ENCODE data around the gene IGFL1.
"Not testable (repeated sequence)": the region's sequence is repeated elsewhere in the genome, so short reads cannot be mapped to it uniquely, and the experiment has no call there.

The IGFL1 gene

DNA sequence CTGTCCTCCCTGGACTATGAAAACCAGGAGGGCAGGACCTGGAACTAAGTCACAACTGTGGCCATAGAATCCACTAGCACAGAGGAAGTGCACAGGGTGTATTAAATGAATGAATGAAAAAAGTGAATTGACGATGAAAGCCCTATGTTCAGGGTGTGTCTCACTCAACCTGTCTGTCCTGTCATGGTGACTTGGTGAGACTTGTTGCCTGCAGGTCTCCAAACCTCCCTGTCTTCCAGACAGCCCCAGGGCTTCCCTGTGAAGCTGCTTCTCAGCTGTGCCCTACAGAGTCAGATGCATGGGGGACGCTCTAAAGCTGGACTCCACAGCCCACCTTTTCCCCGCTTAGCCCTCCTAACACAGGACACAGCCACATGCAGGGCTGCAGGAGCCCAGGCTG, 4.8 kb upstream of the IGFL1 start:
- DNase-seq (ENCODE audit: low spot score), result no peak

DNA sequence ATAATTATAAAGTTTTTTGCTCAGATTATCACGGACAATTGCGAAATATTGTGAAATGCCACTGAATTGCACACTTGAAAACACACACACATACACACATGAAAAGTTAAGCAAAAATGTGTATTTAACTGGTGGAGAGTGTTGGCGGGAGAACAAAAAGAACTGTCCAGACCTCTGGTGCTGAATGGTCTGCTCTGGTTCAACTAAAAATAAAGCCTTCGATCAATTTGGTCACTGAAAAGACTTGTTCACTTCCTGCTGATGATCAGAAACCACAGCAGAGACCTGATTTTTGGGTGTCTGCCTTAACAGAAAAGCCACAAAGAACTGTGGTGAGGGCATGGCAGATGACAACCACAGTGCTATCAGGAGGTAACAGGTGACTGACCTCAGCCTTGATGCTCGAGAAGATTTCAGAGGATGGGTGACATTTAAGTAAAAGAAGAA, 4.0 kb upstream of the IGFL1 start:
- DNase-seq (ENCODE audit: low spot score), result no peak

DNA sequence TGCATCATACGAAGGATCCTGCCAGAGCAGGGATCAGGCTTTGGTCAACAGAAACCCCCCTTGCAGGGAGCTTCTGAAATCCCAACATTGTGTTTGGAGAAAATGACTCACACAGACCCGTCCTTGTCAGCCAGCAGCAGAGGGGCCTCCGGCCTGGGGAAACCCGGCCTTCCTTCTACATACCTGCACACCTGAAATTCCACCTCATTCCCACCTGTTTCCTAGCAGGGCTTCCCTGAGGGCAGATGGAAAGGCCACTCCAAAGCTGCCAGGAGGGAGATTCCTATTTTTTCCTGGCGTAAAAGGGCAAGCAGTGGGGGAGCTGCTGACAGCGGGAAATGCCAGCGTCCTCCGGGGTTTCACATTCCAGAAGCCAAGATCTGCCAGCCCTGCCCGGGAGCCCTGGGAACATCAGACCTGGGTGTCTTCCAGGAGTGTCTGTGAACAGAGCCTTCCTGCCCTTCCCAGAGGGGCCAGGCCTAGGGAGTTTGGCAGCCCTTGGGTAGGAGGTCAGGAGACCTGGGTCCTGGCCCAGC, 3.0 kb upstream of the IGFL1 start:
- peak; percentile 37 for DNase-seq (ENCODE audit: low spot score)

DNA sequence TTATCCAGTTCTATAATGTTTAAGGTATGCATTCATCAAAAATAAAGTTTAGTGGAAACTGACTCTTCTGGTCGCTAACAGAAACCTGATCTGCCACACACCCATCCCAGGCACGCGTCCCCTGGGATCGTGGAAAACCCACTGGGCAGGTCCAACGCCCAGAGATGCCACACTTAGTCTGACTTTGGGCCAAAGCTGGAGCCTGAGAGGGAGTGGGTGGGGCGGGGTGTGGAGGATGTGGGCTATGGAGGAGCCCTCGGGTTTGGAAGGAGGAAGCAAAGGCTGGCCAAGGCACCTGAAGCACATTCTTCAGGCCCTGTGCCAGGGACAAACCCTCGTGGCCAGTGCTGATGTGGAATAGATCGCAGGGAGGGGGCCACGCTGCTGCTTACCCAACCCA, 2.5 kb downstream of the IGFL1 start:
- DNase-seq (ENCODE audit: low spot score), result no peak

DNA sequence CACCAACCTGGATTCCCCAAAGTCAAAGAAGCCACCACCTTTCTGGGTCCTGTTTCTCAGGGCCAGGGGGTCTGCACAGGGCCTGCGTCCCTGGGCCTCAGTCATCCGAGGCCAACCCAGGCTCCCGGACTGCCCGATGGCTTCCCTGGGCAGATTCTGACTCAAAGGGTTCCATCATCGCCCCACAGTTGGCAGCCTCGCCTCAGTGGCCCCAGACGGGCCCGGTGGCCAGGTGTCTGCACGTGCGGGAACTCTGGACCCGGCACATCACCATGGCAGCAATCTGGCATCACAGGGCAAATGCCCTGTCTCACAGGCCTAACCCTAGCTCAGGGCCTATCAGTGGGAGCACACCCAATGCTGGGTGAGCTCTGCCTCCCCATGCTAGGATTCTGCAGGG, 2.9 kb downstream of the IGFL1 start:
- no peak for DNase-seq (ENCODE audit: low spot score)

DNA sequence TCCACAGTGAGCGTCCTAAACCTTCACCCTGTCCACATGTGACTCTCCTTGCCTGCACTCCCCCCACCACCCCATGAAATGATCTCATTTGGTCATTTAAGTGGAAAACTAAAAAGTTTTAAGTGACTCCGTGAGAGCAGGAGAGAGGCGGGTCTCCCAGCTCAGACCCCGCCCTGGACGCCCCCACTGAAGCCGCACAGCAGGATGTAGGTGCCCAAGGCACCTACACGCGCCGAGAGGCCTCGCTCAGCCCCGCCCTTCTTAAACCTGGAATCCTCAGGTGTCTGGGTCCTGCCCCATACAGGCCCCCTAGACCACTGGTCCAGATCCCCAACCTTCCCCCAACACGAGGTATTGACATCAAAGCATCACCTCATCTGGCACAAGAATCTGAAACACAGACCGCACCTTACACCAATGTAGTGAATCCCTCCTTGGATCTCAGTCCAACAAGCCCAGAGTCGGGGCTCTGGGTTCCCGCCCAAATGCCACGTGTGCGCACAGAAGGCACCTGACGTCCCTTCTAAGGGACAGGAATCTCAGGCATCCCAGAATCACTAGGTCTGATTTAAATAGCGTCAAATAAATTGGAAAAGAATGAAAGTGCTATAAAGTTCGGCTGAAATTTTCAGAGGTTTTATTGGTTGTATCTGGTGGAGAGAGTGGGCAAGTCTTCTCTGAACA, 3.5 kb downstream of the IGFL1 start:
- no peak for DNase-seq (ENCODE audit: low spot score)

DNA sequence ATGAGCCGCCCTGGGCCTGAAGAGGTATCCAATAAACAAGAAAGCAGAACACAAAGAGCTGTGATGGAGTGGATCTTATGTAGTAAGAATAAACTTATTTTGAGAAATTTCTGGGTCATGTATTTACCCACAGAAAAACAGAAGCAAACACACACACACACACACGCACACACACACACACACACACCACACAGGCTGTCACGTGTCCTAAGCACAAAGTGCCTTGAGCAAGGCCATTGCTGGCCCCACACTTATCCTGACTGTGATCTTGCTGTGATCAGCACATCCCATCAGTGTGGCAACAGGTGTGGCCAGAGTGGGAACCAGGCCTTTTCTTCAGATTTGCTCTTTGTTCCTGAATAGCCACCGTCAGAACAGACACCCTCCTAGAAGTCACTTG, 4.3 kb downstream of the IGFL1 start:
- DNase-seq (ENCODE audit: low spot score), result not testable (repeated sequence)

DNA sequence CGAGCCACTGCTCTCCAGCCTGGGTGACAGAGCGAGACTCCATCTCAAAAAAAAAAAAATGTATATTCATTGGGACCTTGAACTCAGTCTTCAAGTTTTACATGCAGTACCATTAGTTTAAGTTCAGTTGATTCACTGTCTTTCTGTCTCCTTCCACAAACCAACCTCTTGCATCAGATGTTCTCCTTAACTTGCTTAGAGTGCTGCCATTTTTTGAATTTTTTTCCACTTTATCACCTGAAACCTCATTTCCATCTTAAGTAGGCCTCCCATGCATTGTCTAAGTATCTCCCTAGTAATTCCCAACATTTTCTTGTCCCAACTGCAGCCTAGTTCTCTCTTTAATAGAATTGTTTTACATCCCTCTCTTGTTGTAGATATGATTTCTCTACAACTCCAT, 8.6 kb downstream of the IGFL1 start:
- not testable (repeated sequence) for DNase-seq (ENCODE audit: low spot score)

DNA sequence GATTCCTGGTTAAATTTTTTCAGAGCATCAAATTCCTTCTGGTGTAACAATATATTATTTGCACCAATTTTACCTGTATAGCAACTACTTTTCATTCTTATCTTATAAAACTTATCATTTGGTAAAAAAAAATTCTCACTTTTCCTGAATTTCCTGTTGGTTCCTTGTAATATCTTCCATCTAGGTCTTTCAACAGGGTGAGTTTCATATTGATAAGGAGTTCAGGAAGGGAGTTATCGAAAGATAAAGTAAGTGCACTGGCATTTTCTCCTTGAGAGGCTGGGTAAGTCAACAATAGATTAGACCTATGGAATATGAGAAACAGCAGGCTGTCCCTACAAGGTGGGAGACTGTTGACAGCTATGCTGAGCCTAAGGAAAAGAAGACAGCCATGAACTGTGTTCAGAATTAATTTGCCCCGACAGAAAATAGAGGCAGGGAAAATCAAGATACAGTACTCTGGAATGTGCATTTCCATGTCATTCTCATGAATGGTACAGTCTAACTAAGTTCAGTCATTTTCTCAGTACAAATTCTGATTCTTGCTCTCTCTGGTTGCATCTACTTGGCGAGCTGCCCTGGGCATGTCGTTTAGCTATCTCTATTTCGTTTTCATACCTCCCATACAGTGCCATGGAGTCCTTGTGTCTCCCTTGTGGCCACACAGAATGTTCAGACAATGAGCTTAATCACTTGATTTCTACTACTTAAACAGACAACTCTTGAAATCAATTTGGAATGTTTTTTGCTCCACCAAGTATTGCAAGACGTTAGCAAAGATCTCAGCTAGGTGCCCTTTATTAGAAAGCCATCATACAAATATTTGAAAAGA, 9.9 kb downstream of the IGFL1 start:
- no peak for DNase-seq (ENCODE audit: low spot score)

DNA sequence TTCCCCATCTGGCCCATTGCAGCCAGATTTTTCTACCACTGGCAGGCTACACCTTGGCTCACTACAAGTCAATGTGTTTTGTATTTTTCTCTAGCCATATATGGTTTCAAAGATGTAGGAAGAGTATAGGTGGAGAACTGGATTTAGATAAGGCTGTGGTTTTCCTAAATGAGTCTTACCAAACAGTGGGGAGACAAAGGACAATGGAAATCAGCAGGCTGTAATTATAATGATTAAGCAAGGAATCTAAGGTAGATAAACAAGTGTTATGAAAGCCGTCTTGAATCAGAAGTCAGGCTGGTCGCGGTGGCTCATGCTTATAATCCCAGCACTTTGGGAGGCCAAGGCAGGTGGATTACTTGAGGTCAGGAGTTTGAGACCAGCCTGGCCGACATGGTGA, 11.2 kb downstream of the IGFL1 start:
- DNase-seq (ENCODE audit: low spot score), result no peak

DNA sequence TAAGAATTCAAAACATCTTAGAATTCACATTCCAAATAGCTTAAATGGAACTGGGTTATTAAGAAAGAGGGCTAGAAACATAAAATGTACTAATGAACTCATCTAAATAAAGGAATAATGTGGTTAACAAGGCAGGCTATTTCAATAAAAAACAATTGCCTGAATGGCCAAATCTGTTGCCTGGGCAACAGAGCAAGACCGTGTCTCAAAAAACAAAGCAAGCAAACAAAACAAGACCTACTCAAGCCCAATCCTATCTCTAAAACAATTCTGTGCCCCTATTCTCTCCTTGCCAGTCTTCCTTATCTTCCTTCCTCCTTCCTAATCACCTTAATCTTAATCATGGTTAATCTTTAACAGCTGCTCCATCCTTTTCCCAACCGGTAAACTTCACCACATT, 12.1 kb downstream of the IGFL1 start:
- no peak for DNase-seq (ENCODE audit: low spot score)

DNA sequence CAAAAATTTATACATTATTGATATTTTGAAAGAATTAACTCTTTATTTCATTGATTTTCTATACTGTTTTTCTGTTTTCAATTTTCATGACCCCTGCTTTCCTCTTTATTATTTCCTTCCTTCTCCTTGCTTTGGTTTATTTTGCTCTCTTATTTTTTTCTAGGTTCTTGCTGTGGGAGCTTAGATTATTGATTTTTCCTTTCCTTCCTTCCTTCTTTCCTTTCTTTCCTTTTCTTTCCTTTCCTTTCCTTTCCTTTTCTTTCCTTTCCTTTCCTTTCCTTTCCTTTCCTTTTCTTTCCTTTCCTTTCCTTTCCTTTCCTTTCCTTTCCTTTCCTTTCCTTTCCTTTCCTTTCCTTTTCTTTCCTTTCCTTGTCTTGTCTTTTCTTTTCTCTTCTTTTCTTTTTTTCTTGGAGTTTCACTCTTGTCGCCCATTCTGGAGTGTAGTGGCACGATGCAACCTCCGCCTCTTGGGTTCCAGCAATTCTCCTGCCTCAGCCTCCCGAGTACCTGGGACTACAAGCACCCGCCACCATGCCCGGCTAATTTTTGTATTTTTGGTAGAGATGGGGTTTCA, 13.6 kb downstream of the IGFL1 start:
- not testable (repeated sequence) for DNase-seq (ENCODE audit: low spot score)

DNA sequence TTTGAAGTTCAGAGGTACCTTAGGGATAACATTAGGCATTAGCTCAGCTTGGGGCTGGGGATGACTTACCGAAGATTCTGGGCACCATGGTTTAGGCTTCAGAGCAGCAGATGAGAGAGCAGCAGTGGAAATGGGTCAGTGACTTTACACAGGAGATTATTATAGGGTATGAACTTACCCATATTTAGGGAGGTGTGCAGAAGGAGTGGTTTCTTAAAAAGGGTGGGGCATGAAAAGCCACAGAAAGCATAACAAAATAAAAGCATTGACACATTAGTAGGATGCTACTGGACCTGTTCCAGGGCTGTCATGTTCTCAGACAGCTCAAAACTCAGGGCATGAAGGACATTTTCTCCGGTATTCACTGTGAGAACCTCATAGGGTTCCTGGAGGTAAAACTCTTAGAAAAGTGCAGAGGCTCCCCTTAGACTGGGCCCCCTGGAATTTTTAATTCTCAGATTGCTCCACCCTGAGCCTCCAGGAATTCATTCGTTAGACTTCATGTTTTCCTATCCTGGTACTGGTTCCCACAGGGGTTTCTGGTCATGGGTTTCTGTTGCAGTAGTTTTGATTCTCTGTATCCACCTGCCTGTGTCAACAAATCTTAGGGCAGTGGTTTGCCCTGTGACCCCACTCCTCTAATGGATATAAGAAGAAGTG, 20.7 kb downstream of the IGFL1 start:
- peak; percentile 31 for DNase-seq (ENCODE audit: low spot score)

DNA sequence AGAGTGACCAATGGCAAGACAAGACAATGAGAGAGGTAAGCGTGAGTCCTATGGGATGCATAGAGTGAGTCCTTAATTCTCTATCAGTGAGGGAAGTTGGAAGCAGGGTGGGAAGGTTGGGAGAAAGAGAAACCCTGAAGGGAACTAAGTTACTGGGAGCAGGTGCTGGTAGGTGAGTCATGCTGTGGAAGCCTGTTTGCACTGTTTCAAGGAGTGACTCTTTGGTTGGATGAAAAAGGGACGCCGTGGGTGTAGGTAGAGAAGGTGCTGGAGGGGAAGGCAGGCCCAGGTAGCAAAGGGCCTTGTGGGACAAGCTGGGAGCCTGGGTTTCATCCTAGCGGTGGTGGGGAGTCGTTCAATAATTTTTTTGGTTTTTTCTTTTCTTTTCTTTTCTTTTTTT, 21.9 kb downstream of the IGFL1 start:
- peak; percentile 69 for DNase-seq (ENCODE audit: low spot score)

DNA sequence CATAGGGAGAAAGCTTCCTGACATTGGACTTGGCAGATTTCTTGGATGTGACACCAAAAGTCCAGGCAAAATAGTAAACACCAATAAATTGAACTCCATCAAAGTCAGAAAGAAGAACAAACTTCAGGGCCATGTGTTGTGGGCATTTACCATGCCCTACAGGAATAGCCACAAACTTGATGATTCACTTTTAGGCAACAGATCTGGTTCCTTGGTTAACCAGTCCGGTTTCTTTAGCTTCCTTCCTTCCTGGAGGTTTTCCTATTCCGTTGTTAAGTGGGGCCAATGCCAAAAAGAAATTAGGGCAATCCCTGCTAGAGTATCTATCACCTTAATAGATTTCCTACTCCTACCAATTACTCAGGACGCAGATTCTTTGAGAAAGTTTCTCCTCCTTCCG, 25.2 kb downstream of the IGFL1 start:
- no peak for DNase-seq (ENCODE audit: low spot score)

DNA sequence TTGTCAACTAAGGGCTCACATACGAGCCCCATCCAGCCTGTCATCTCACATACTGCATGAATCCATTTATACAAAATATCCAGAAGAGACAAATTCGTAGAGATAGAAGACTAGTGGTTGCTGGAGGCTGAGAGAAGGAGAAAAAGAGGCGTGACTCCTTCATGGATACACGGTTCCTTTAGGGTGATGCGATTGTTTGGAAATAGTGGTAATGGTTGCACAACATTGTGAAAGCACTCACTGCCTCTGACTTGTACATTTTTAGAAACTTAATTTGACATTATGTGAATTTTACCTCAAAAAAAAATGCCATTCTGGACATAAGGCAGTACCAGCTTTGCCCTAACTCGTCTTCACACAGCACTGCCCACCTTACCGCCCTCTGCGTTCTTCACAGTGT, 27.3 kb downstream of the IGFL1 start:
- DNase-seq (ENCODE audit: low spot score), result no peak

DNA sequence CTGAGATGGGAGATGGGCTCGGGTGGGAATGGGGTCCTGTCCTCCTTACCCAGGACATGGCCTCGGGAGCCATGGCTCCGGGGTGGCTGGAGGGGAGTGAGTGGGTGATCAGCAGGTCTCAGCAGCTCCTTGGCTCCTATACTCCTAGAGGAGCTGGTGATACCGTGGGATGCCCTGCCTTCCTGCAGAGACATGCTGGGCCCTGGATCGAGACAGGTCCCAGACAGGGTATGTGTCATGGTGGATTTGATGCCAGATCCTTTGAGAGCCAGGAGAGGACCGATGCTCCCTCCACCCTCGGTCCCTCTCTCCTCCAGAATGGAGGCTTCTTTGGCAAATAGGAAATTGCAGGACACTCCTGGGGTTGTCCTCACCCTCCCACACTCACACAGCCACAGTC, 32.0 kb downstream of the IGFL1 start:
- not testable (repeated sequence) for DNase-seq (ENCODE audit: low spot score)

DNA sequence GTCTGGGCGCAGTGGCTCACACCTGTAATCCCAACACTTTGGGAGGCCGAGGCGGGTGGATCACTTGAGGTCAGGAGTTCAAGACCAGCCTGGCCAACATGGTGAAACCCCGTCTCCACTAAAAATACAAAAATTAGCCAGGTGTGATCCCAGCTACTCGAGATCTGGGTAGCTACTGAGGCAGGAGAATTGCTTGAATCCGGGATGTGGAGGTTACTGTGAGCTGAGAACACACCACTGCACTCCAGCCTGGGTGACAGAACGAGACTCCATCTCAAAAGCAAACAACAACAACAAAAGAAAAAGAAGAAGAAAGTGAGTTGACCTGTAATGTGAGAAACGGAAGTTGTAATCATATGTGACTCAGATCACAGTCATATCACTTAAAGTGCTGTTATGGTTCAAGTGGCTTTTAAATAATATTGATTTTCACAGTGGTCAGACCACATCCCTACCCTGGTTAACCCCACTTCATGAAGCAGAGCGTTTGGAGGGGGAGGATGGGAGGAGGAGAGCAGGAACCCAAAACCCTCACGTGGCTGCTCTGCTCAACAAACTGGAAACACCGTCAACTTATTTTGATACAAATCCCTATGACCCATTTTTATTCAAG, 33.2 kb downstream of the IGFL1 start:
- peak; percentile 99 for DNase-seq (ENCODE audit: low spot score)

DNA sequence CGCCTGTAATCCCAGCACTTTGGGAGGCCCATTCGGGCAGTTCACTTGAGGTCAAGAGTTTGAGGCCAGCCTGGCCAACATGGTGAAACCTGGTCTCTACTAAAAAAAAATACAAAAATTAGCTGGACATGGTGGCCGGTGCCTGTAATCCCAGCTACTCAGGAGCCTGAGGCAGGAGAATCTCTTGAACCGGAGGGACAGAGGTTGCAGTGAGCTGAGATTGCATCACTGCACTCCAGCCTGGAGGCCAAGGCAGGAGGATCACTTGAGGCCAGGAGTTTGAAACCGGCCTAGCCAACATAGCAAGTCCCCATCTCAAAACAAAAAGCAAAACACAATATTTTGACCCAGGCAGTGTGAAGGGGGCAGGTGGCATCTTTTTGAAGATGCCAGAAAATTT, 35.3 kb downstream of the IGFL1 start:
- DNase-seq (ENCODE audit: low spot score), result not testable (repeated sequence)

DNA sequence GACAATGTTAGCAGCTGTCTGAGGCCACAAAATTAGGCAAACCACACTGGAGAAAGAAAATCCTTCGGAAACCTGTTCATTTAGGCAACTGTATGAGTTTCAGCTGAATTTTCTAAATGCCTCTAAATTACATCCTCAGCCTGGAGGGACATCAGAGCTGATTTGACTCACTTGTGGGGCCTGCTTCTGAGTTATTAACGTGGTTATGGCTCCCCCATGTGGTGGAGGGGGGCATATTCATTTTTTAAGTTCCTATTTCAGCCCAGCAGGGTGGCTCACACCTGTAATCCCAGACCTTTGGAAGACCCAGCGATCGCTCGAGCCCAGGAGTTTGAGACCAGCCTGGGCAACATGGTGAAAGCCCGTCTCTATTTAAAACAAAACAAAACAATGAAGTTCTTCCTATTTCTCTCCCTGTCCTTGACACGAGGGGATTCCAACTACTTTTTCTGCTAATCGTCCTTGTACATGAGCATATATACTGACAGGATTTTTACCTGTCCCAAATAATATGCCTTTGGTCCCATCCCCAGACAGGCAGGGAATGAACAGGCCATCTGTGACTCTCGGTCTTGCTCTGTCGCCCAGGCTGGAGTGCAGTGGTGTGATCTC, 35.8 kb downstream of the IGFL1 start:
- DNase-seq (ENCODE audit: low spot score), result peak; percentile 87

DNA sequence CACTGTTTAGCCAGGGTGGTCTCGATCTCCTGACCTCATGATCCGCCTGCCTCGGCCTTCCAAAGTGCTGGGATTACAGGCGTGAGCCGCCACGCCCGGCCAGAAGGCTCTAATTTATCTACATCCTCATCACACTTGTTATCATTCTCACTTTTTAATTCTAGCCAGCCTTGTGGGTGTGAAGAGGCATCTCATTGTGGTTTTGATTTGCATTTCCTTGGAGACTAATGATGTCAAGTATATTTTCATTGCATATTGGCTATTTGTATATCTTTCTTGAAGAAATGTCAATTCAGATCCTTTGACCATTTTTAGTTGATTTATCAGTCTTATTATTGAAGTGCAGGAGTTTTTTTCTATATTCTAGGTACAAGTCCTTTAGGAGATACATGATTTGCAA, 39.6 kb downstream of the IGFL1 start:
- DNase-seq (ENCODE audit: low spot score), result no peak
